Measurements from ENCODE around the gene FRMPD4.

DNA sequence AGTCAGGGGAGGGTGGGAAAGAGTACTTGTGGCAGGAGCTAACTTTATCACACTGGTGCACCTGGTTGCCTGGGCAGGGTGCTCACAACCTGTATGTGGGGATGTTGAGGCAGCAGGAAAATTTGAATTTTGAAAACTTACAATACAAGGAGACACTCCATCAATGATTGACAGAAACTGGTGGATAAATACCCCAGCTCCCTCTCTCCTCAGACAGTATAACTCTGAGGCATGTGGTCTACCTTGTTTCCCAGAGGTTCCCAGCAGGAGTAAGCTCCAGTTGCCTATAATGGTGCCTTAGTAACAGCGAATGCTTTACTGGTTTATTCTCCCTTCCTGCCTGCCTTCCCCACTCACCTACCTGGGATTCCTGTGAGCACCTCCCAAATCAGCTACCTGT, 541.2 kb downstream of the FRMPD4 start:
- TF ChIP-seq, protein P1, sequence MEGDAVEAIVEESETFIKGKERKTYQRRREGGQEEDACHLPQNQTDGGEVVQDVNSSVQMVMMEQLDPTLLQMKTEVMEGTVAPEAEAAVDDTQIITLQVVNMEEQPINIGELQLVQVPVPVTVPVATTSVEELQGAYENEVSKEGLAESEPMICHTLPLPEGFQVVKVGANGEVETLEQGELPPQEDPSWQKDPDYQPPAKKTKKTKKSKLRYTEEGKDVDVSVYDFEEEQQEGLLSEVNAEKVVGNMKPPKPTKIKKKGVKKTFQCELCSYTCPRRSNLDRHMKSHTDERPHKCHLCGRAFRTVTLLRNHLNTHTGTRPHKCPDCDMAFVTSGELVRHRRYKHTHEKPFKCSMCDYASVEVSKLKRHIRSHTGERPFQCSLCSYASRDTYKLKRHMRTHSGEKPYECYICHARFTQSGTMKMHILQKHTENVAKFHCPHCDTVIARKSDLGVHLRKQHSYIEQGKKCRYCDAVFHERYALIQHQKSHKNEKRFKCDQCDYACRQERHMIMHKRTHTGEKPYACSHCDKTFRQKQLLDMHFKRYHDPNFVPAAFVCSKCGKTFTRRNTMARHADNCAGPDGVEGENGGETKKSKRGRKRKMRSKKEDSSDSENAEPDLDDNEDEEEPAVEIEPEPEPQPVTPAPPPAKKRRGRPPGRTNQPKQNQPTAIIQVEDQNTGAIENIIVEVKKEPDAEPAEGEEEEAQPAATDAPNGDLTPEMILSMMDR (IDR thresholded peaks at IDR 0.05): no peak
- no peak for TF ChIP-seq POLR2A (IDR thresholded peaks at IDR 0.05)

Data from adrenal gland (tissue), 5 donors.